ENCODE results near the gene TCL1B.
"Not testable (repeated sequence)": the region's sequence is repeated elsewhere in the genome, so short reads cannot be mapped to it uniquely, and the experiment has no call there.

TCL1B gene, protein sequence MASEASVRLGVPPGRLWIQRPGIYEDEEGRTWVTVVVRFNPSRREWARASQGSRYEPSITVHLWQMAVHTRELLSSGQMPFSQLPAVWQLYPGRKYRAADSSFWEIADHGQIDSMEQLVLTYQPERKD

DNA sequence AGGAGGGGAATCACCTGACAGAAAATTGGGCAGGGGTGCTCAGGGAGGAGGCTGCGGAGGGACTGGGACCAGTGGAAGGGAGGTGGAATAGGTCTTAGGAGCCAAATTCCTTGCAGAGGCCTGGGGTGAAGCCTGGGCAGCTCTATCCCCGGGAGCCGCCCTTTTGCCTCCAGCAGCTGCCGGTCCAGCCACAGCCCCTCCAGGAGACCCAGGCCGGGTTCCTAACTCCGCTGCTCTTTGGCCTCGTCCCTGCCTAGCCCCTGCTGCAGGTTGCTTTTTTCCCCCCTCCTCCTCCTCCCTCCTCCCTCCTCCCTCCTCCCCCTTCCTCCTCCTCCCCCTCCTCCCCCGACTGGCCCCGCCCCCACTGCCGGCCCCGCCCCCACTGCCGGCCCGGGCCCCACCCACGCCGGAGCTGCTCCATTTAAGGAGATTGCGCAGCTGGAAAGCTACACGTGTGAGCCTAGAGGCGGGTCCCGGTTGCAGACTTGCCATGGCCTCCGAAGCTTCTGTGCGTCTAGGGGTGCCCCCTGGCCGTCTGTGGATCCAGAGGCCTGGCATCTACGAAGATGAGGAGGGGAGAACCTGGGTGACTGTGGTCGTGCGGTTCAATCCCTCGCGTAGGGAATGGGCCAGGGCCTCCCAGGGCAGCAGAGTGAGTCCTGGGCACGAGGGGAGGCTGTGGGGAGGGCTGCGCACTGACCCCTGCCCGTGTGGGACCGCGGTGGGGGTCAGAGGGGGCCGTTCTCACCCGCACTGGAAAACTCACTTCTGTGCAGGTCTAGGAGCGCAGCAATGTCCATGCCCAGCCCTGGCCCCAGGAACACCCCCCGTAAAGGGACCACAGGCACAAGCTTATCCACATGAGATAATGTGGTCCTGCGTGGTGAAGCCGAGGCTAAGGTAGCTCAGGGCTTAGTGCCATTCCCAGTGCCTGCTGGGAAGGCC is at the start of gene TCL1B:
Gene TCL1B (plus strand): TSS at position 449 of the 945 bp plus-strand sequence. CDS start 42 bp downstream, at position 491.
- no peak for DNase-seq (ENCODE audit: low read depth)

DNA sequence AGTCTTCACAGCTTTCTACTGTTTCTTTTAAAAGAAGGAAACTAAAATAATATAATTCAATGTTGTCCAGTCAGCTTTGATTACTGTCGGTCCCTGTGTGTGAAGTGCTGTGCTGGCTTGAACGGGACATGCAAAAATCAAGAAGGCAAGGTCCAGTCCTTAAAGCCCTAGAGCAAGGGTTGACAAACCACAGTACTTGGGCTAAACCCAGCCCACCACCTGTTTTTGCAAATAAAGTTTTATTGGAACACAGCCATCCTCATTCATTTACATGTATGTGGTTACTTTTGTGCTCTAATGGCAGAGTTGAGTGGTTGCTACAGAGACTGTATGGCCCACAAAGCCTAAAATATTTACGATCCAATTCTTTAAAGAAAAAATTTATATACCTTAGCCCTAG is 41.2 kb upstream of the TCL1B start:
- DNase-seq (ENCODE audit: low read depth): no peak

GRCh38 chr14:95645389-95645996 is 40.7 kb upstream of the TCL1B start:
- DNase-seq (ENCODE audit: low read depth): no peak

GRCh38 chr14:95647926-95648325 is 38.3 kb upstream of the TCL1B start:
- DNase-seq (ENCODE audit: low read depth): no peak

GRCh38 chr14:95649230-95649629 is 37.0 kb upstream of the TCL1B start:
- no peak for DNase-seq (ENCODE audit: low read depth)

GRCh38 chr14:95651028-95651427 is 35.2 kb upstream of the TCL1B start:
- DNase-seq (ENCODE audit: low read depth): no peak

DNA sequence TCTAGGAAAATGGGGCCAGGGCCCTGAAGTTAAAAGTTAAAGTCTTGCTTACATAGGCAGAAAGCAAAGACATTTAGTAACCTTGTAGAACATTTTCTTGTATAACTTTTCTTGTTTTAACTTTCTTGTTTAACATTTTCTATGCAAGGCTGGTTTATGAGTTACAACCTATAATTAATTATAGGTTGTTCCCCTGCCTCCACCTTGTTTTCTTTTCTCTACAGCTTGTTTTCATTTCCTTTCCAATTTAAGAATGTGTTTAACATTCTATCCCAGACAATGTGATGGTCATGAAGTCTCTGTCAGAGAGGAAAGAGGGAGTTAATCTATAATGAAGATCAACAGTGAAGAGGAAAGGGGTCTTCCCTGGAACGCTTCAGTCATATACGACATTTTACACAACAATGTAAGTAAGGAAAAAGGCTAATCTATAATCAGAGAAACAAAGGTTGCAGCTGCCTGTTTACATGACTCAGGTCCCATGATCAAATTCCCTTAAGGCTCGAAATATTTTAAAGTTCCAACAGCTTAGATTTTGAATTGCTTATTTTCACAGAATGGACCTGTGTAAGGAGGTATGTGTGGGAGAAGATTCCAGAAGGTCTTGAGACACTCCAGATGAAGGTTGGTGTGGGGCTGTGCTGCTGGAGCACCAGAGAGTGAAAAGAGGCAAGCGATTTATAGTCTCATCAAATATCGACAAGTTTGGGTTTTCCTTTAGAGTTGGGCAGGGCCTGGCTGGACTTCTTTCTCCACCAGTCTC is 34.2 kb upstream of the TCL1B start:
- no peak for DNase-seq (ENCODE audit: low read depth)

- no peak for DNase-seq (ENCODE audit: low read depth)
Measured at GRCh38 chr14:95652690-95653089, 33.5 kb upstream of the TCL1B start.

DNA sequence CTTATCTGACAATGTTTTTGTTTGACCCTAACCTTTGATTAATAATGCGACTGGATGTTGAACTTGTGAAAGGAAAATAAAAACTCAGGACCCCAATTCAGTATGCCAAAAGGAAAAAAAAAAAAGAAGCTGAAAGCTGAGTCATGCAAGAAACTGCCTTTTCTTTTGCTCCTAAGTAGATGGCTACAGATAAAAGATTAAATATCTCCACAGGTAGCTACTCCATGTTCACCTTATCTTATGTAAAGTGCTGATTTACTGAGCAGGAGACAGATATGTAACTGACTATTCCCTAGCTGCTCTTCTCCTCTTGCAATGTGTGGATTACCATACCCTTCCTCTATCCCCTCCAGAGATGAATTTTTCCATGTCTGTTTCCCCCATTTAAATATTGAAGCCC is 30.8 kb upstream of the TCL1B start:
- DNase-seq (ENCODE audit: low read depth): no peak

- DNase-seq (ENCODE audit: low read depth): no peak
Measured at GRCh38 chr14:95656634-95657033, 29.6 kb upstream of the TCL1B start.

- DNase-seq (ENCODE audit: low read depth): no peak
Measured at GRCh38 chr14:95657454-95657853, 28.8 kb upstream of the TCL1B start.

GRCh38 chr14:95659293-95659989 is 26.8 kb upstream of the TCL1B start:
- no peak for DNase-seq (ENCODE audit: low read depth)

DNA sequence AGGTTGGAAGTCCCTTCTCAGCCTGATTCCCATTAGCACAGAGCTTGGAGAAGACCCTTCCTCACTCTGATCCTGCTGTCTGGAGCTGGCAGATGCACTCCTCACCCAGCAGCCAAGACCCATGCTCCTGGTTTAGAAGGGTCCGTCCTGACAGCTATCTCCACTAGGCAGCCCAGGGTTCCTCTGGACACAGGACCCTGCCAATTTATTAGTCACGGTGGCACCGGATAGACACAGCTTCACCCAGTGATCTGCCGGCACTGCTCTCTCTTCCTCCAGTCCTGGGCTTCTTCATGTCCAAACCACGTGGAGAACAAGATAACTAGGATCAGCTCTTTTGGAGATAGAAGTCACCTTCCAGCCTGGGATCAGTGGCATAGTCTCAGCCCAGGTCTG is 26.2 kb upstream of the TCL1B start:
- no peak for DNase-seq (ENCODE audit: low read depth)

DNA sequence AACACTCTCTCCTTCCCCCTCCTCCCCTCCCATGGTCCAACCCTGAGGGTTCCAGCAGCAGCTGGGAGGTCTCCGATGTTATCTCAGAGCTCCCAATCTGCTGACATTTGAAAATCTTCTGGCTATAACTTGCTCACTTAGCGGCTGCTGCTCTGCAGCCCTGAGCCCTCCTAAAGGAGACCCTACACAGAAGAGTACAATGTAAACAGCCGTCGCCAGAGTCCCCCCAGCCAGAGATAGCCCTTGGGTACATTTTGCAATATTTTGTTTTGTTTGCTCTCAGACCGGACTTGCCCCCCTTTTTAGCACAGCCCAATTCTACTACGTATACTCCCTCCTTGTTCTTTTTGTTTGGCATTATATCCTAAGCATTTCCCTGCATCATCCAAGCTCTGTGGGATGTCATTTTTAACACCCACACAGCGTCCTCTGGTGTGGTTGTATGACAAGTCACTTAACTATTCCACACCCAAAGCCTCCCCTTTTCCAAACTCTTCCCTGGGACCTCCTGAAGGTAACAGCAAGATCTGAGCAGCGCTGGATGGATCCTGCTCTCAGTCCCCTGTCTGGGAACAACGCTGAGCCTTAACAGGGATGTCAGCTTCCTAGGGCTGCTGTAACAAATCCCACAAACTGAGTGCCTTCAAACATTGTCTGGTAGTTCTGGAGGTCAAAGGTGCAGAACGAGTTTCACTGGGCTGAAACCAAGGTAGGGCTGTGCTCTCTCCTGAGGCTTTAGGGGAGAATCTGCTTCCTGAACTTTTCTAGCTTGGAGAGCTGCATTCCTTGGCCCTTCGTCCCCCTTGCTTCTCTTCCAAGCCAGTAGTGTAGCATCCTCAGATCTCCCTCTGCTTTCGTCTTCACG is 25.3 kb upstream of the TCL1B start:
- no peak for DNase-seq (ENCODE audit: low read depth)

DNA sequence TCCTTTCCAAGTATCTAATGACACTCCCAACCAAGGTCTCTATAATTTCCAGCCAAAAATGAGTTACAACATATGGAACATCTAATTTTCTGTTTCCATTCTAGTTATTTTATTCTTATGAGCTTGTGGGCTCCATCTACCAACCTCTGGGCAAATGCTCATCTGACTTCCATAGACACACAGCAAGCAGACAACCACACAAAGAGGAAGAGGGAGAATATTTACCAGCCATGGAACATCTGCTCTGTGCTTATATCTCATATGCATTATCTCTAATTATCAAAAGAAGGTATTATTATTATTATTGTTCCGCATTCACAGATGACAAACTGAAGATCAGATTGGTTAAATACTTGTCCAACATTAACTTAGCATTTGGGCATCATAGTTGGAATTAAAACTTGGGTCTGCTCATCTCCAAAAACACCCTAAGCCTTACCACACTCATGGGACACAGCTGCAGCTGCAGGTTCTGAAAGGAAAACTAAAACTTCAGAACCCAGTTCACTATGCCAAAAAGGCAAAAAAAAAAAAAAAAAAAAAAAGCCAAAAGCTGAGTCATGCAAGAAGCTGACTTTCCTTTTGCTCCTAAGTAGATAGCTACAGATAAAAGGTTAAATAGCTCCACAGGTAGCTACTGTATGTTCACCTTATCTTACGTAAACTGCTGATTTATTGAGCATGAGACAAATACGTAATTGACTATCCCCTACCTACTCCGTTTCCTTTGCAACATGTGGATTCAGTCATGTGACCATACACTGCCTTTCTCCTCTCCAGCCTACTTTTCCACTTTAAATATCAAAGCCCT is 23.6 kb upstream of the TCL1B start:
- peak; percentile 4 for DNase-seq (ENCODE audit: low read depth)

GRCh38 chr14:95663226-95663797 is 22.9 kb upstream of the TCL1B start:
- DNase-seq (ENCODE audit: low read depth): no peak

DNA sequence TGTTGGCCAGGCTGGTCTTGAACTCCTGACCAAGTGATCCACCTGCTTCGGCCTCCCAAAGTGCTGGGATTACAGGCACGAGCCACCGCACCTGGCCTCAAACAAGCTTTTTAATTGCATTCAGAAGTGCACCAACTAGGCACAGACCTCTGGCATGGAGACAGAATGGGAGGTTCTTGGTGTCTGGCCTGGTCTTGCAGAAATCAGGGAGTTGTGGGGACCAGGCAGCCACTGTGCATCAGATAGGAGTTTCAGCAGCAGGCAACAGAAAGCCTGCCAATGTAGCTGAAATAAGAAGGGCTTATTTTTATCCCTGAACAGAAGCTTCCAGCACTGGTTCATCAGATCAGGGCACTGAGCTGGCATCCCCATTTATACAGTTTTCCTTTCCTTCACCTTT is 22.2 kb upstream of the TCL1B start:
- no peak for DNase-seq (ENCODE audit: low read depth)

GRCh38 chr14:95664546-95664945 is 21.7 kb upstream of the TCL1B start:
- no peak for DNase-seq (ENCODE audit: low read depth)

DNA sequence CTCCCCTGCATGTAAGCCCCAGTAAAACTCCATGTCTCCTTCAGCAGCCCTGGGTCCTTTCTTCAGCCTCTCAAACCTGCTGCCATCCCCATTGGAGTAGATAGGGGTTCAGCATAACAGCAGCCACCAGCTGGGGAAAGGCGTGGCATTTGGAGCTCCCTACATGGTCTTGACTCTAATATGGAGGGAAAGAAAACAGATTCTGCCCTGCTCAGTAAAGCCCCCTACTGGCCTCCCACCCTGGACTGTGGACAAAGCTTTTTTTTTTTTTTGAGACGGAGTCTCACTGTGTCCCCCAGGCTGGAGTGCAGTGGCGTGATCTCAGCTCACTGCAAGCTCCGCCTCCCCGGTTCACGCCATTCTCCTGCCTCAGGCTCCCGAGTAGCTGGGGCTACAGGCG is 20.7 kb upstream of the TCL1B start:
- DNase-seq (ENCODE audit: low read depth): not testable (repeated sequence)

DNA sequence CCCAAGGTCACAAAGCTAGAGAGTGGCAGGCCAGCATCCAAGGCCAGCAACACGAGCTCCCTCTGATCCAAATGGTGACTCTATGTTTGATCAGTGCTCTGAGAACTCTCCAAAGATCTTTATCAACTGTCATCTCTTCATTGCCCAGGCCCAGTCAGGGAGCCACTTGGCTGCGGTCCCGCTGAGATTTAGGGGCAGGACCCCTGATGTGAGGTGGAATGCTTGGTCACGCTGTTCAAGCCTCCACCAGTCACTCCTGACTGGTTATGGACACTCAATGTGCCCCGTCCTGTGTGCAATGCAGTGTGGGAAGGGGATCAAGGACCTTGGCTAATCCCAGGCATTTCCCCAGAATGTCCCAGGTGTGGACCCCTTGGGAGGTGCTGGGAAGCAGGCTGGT is 19.8 kb upstream of the TCL1B start:
- no peak for DNase-seq (ENCODE audit: low read depth)

Data from stromal cell of bone marrow (primary cell).